HG02642 (cell line): Measurements from ENCODE around the gene MRPS7.

Experiments
- ATAC-seq: cut with Tn5 transposase; IDR thresholded peaks from one replicate; pipeline ENCODE4 v1.9.1; 2021; ENCODE audit warnings: mild to moderate bottlenecking; ENCODE audit not compliant: unreplicated experiment, poor library complexity

MRPS7 gene

DNA sequence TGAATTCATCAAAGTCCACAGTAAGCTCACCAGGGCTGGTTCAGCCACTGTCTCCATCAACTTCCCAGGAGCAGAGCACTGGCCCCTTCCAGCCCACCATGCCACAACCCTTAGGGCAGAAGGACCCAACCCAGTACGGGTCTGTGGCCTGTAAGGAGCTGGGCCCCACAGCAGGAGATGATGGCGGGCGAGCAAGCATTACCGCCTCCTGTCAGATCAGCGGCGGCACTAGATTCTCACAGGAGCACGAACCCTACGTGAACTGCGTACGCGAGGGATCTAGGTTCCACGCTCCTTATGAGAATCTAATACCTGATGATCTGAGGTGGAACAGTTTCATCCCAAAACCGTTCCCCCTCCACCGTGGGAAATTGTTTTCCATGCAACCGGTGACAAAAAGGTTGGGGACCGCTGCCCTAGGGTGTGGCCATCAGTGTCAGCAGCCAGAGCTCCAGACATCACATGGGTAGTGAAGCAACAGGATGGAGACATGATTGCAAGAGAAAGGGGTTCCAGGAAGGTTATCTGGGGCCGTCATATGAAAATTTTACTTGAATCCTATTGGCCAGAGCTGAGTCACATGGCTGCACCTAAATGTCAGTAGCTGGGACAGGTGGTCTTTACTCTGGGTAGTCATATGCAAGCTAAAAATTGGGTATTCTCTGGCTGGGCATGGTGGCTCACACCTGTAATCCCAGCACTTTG is 40.0 kb downstream of the MRPS7 start:
- no peak for ATAC-seq

- ATAC-seq, result no peak
Measured at GRCh38 chr17:75307957-75308731, 46.5 kb downstream of the MRPS7 start.

DNA sequence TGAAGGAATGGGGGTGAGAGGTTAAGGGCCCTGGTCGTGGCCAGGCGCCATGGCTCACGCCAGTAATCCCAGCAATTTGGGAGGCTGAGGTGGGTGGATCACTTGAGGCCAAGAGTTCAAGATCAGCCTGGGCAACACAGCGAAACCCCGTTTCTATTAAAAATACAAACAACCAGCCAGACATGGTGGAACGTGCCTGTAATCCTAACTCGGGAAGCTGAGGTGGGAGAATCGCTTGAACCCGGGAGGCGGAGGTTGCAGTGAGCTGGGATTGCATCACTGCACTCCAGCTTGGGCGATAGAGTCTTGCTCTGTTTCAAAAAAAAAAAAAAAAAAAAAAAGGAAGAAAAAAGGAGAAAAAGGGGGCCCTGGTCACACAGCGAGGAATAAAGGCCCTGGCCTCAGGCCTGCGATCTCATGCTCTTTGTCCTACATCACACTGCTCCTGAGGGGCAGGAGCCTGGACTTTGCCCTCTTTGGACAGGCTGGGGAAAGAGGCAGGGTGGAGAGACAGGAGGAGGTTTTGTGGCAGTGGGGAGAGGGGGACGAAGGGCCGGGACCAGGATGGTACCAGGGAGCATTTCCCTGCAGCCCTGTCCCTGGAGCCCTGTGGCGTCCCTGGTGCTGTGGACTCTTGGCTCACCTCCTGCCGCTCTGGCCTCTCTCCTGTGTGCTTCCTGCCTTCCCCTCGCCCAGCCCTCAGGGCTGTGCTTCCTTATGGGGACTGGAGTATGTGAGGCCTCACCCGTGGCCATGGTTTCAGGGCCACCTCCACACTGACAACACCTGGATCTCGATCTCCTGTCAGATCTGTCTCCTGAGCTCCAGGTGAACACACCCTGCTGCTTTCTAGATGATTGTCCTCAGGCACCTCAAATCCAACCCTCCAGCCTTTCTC is 47.3 kb downstream of the MRPS7 start:
- no peak for ATAC-seq

DNA sequence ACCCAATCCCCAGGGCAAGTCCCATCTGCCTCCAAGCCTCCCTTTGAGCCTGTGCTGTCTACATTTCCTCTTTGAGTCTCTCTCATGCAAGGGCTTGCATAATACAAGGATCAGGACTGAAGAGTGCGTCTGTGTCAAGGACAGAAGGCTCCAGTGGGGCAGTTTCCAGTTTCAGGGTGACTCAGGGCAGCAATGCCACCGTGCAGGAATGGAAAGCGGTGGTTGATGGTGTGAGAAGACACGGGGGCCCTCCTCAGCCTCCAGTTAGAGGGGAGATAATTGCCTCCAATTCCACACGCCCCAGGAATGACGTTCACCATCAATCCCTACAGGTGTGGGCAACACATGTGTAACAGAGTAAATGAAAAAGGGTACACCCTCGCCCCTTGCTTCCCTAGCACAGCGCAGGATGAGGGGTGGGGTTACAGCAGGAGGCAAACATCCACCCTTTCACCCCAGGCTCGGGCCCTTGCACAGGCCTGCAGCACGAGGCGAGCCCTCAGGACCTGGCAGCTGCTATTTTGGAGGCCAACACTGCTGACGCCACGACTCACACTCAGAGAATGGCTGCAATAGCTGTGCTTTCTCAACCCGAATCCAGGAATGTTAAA is 52.4 kb downstream of the MRPS7 start:
- ATAC-seq, result no peak

GRCh38 chr17:75315541-75316243 is 54.0 kb downstream of the MRPS7 start:
- no peak for ATAC-seq
